HepG2 (cell line): Measurements from ENCODE around the gene TMCC1.

Experiments used
- CTCF ChIP-seq: sonication (generic); formaldehyde crosslinking; IDR thresholded peaks from 2 replicates; pipeline ENCODE4 v1.5.0; 2020; ENCODE audit warnings: mild to moderate bottlenecking, missing genetic modification reagents, moderate library complexity
- GATAD2A ChIP-seq: IDR thresholded peaks from 2 replicates; pipeline ENCODE4 v1.6.1; 2016
- JUN ChIP-seq: sonication (generic); formaldehyde crosslinking; IDR thresholded peaks from 2 replicates; pipeline ENCODE4 v1.4.0; 2020; ENCODE audit warnings: mild to moderate bottlenecking, missing genetic modification reagents
- NKX3-1 ChIP-seq: sonication (generic); formaldehyde crosslinking; IDR thresholded peaks from 2 replicates; pipeline ENCODE4 v1.5.0; 2020; ENCODE audit warnings: missing genetic modification reagents
- POLR2A ChIP-seq, 2 experiments: IDR thresholded peaks; 2 replicates each; pipeline ENCODE4 v1.6.1; 2011; ENCODE audit warnings: low read depth in 2 of 2, low read length in 2 of 2, mild to moderate bottlenecking in 1 of 2, moderate library complexity in 1 of 2; ENCODE audit not compliant: insufficient read depth in 1 of 2
- POLR2AphosphoS5 ChIP-seq: IDR thresholded peaks from 2 replicates; pipeline ENCODE4 v1.6.1; 2012; ENCODE audit warnings: low read depth, low read length
- ZBTB2 ChIP-seq: sonication (generic); formaldehyde crosslinking; IDR thresholded peaks from 2 replicates; pipeline ENCODE4 v1.8.0; 2022; ENCODE audit warnings: low read depth, missing genetic modification reagents
- ZFP90 ChIP-seq: sonication (generic); formaldehyde crosslinking; IDR thresholded peaks from 2 replicates; pipeline ENCODE4 v1.8.0; 2022; ENCODE audit warnings: missing genetic modification reagents, mild to moderate bottlenecking, inconsistent platforms, borderline replicate concordance
- ZNF7 ChIP-seq: IDR thresholded peaks from 2 replicates; pipeline ENCODE4 v1.6.1; 2016; ENCODE audit warnings: missing biosample characterization, missing genetic modification reagents
- TF ChIP-seq, protein P1 (sequence below): fragments of 450-650 bp; IDR thresholded peaks from 2 replicates; pipeline ENCODE4 v1.6.1; 2016
- TF ChIP-seq, protein P2 (sequence below): sonication (generic); formaldehyde crosslinking; IDR thresholded peaks from 2 replicates; pipeline ENCODE4 v1.4.0; 2020; ENCODE audit warnings: mild to moderate bottlenecking, missing genetic modification reagents

GRCh38 chr3:129602730-129603560 lies 290.6 kb downstream of the TMCC1 start:
- TF ChIP-seq POLR2AphosphoS5 (no peak), ZNF7 (CRISPR knock-in tag) (no peak), GATAD2A (CRISPR knock-in tag) (no peak), CTCF (CRISPR knock-in tag) (no peak), JUN (CRISPR knock-in tag) (no peak), ZFP90 (CRISPR knock-in tag) (no peak), ZBTB2 (CRISPR knock-in tag) (no peak), NKX3-1 (CRISPR knock-in tag) (no peak), POLR2A (IDR thresholded peaks at IDR 0.05; ENCODE audit: insufficient read depth in 1 of 2, low read depth in 2 of 2, low read length in 2 of 2) (no peak)
- TF ChIP-seq, protein P1, sequence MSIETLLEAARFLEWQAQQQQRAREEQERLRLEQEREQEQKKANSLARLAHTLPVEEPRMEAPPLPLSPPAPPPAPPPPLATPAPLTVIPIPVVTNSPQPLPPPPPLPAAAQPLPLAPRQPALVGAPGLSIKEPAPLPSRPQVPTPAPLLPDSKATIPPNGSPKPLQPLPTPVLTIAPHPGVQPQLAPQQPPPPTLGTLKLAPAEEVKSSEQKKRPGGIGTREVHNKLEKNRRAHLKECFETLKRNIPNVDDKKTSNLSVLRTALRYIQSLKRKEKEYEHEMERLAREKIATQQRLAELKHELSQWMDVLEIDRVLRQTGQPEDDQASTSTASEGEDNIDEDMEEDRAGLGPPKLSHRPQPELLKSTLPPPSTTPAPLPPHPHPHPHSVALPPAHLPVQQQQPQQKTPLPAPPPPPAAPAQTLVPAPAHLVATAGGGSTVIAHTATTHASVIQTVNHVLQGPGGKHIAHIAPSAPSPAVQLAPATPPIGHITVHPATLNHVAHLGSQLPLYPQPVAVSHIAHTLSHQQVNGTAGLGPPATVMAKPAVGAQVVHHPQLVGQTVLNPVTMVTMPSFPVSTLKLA: no peak
- TF ChIP-seq, protein P2, sequence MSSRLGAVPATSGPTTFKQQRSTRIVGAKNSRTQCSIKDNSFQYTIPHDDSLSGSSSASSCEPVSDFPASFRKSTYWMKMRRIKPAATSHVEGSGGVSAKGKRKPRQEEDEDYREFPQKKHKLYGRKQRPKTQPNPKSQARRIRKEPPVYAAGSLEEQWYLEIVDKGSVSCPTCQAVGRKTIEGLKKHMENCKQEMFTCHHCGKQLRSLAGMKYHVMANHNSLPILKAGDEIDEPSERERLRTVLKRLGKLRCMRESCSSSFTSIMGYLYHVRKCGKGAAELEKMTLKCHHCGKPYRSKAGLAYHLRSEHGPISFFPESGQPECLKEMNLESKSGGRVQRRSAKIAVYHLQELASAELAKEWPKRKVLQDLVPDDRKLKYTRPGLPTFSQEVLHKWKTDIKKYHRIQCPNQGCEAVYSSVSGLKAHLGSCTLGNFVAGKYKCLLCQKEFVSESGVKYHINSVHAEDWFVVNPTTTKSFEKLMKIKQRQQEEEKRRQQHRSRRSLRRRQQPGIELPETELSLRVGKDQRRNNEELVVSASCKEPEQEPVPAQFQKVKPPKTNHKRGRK: no peak
